SK-N-SH treated with all-trans-retinoic acid at 6 μM for 48 hours (cell line): ENCODE measurements around the gene SIRT7.

Experiments
- ATAC-seq: fragments of 200-7000 bp; cut with Tn5 transposase; 3 replicates; pipeline ENCODE4 v1.9.1; 2020; ENCODE audit warnings: mild to moderate bottlenecking, moderate library complexity
- BACH2 ChIP-seq: fragments of 250-450 bp; sonication (Bioruptor Pico); IDR thresholded peaks from 2 replicates; pipeline ENCODE4 v1.9.0; 2021; ENCODE audit warnings: mild to moderate bottlenecking, borderline replicate concordance
- CREB5 ChIP-seq: fragments of 250-450 bp; sonication (Bioruptor Pico); IDR thresholded peaks from 2 replicates; pipeline ENCODE4 v1.5.1; 2020; ENCODE audit warnings: low read depth, mild to moderate bottlenecking, moderate library complexity
- CSDC2 ChIP-seq: fragments of 250-450 bp; sonication (Bioruptor Pico); IDR thresholded peaks from 2 replicates; pipeline ENCODE4 v1.5.0; 2020; ENCODE audit warnings: mild to moderate bottlenecking, moderate library complexity
- GLIS3 ChIP-seq: fragments of 250-450 bp; sonication (Bioruptor Pico); IDR thresholded peaks from 2 replicates; pipeline ENCODE4 v1.5.0; 2020; ENCODE audit warnings: mild to moderate bottlenecking, moderate library complexity
- ISL1 ChIP-seq: fragments of 250-450 bp; sonication (Bioruptor Pico); IDR thresholded peaks from 2 replicates; pipeline ENCODE4 v2.1.2; 2022; ENCODE audit warnings: mild to moderate bottlenecking, moderate library complexity
- PPARA ChIP-seq: fragments of 250-450 bp; sonication (Bioruptor Pico); IDR thresholded peaks from 2 replicates; pipeline ENCODE4 v1.5.0; 2020; ENCODE audit warnings: mild to moderate bottlenecking, borderline replicate concordance
- RARB ChIP-seq: fragments of 250-450 bp; sonication (Bioruptor Pico); IDR thresholded peaks from 2 replicates; pipeline ENCODE4 v1.8.0; 2021; ENCODE audit warnings: mild to moderate bottlenecking, moderate library complexity
- SNAI2 ChIP-seq: fragments of 250-450 bp; sonication (Bioruptor Pico); IDR thresholded peaks from 2 replicates; pipeline ENCODE4 v1.5.0; 2020; ENCODE audit warnings: mild to moderate bottlenecking, moderate library complexity
- TCF4 ChIP-seq: fragments of 250-450 bp; sonication (Bioruptor Pico); IDR thresholded peaks from 2 replicates; pipeline ENCODE4 v1.8.0; 2021; ENCODE audit warnings: mild to moderate bottlenecking, moderate library complexity, borderline replicate concordance
- TOX ChIP-seq: fragments of 250-450 bp; sonication (Bioruptor Pico); IDR thresholded peaks from 2 replicates; pipeline ENCODE4 v1.8.0; 2021; ENCODE audit warnings: mild to moderate bottlenecking, moderate library complexity, borderline replicate concordance
- ZC3H10 ChIP-seq: fragments of 250-450 bp; sonication (Bioruptor Pico); IDR thresholded peaks from 2 replicates; pipeline ENCODE4 v1.5.1; 2021; ENCODE audit warnings: mild to moderate bottlenecking, moderate library complexity
- ZFP3 ChIP-seq: fragments of 250-450 bp; sonication (Bioruptor Pico); IDR thresholded peaks from 2 replicates; pipeline ENCODE4 v1.5.0; 2020; ENCODE audit warnings: mild to moderate bottlenecking, moderate library complexity
- ZFP30 ChIP-seq: fragments of 450-650 bp; formaldehyde crosslinking; IDR thresholded peaks from 2 replicates; pipeline ENCODE4 v1.5.0; 2022; ENCODE audit warnings: mild to moderate bottlenecking, moderate library complexity
- ZNF565 ChIP-seq: fragments of 450-650 bp; formaldehyde crosslinking; conservative IDR thresholded peaks from 2 replicates; pipeline ENCODE4 v1.5.0; 2020; ENCODE audit warnings: low read depth, mild to moderate bottlenecking, moderate library complexity
- ZNF70 ChIP-seq: fragments of 450-650 bp; formaldehyde crosslinking; IDR thresholded peaks from 2 replicates; pipeline ENCODE4 v1.5.0; 2020; ENCODE audit warnings: mild to moderate bottlenecking, moderate library complexity
- ZNF8 ChIP-seq: fragments of 450-650 bp; formaldehyde crosslinking; IDR thresholded peaks from 2 replicates; pipeline ENCODE4 v1.5.0; 2020; ENCODE audit warnings: mild to moderate bottlenecking, moderate library complexity
- TF ChIP-seq, protein P1 (sequence below): fragments of 250-450 bp; sonication (Bioruptor Pico); IDR thresholded peaks from 2 replicates; pipeline ENCODE4 v1.5.1; 2021; ENCODE audit warnings: mild to moderate bottlenecking, moderate library complexity
- TF ChIP-seq, protein P2 (sequence below): fragments of 250-450 bp; sonication (Bioruptor Pico); IDR thresholded peaks from 2 replicates; pipeline ENCODE4 v1.8.0; 2021; ENCODE audit warnings: low read depth, mild to moderate bottlenecking, moderate library complexity, borderline replicate concordance
- TF ChIP-seq, protein P3 (sequence below): fragments of 250-450 bp; sonication (Bioruptor Pico); IDR thresholded peaks from 2 replicates; pipeline ENCODE4 v1.8.0; 2020; ENCODE audit warnings: mild to moderate bottlenecking, moderate library complexity, borderline replicate concordance

The SIRT7 gene

DNA sequence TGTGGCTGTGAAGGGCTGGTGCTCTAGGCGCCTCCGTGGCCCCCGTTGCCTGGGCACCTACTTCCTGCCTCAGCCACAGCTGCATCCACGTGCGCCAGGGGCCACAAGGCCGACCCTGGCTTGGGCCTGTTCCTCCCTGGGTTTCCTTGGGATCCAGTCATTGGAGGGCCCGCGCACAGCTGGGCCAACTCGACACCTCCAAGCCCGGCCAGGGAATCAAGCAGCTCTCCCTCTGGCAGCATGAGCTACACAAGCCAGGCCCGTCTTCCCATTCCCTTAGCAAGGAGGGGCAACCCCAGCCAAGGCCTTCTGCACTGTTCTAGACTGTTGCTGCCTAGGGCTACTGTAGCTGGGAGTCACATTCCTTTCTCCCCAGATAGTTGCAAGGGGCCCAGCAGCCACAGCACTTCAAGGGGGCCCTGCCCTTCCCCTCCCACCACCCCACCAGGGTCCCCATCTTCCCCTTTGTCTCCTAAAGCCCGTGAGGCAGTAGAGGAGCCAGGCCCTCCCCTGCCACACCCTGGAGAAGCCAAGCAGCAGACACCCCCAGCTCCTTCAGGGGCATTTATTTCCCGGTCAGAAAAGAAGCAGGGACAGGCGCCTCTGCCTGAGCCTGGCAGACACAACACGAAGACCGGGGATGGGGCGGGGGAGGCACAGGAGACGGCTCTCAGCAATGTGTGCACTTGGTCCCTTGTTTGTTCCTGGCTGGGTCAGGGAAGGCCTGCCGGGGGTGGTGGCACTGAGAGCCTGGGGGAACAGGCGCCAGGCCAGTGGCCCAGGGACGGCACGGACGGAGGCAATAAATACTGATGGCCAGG lies 50.6 kb downstream of the SIRT7 start (continued):
- TF ChIP-seq ZNF565 (peak; percentile 75; the same call in 1 of the 2 replicates), PPARA (CRISPR knock-in tag) (0 out of 2 replicates have a peak, but pooled peaks have one; percentile 24), TCF4 (no peak)
- TF ChIP-seq, all 23 proteins: peak for 10

- peak; percentile 2 for ATAC-seq
- TF ChIP-seq GLIS3 (peak; percentile 33; the same call in 1 of the 2 replicates), ZFP30 (CRISPR knock-in tag) (0 out of 2 replicates have a peak, but pooled peaks have one; percentile 35), RARB (CRISPR knock-in tag) (0 out of 2 replicates have a peak, but pooled peaks have one; percentile 10), ZNF70 (CRISPR knock-in tag) (no peak), CSDC2 (CRISPR knock-in tag) (no peak; the same call in none of the 2 replicates)
- TF ChIP-seq, protein P1, sequence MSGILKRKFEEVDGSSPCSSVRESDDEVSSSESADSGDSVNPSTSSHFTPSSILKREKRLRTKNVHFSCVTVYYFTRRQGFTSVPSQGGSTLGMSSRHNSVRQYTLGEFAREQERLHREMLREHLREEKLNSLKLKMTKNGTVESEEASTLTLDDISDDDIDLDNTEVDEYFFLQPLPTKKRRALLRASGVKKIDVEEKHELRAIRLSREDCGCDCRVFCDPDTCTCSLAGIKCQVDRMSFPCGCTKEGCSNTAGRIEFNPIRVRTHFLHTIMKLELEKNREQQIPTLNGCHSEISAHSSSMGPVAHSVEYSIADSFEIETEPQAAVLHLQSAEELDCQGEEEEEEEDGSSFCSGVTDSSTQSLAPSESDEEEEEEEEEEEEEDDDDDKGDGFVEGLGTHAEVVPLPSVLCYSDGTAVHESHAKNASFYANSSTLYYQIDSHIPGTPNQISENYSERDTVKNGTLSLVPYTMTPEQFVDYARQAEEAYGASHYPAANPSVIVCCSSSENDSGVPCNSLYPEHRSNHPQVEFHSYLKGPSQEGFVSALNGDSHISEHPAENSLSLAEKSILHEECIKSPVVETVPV (CRISPR knock-in tag) = peak; percentile 4; the same call in 1 of the 2 replicates
These were observed 51.4 kb downstream of the SIRT7 start for GRCh38 chr17:81866440-81867169.

- no peak for TF ChIP-seq PPARA (CRISPR knock-in tag)
- TF ChIP-seq RARB (CRISPR knock-in tag) = 0 out of 2 replicates have a peak, but pooled peaks have one; percentile 66
- no peak for TF ChIP-seq CREB5 (CRISPR knock-in tag)
- TF ChIP-seq, protein P1 (CRISPR knock-in tag) = peak; percentile 62; the same call in 1 of the 2 replicates
- TF ChIP-seq ZFP3 (CRISPR knock-in tag) = no peak
- peak; percentile 1 for ATAC-seq
These were observed 52.1 kb downstream of the SIRT7 start for GRCh38 chr17:81865733-81866439.

DNA sequence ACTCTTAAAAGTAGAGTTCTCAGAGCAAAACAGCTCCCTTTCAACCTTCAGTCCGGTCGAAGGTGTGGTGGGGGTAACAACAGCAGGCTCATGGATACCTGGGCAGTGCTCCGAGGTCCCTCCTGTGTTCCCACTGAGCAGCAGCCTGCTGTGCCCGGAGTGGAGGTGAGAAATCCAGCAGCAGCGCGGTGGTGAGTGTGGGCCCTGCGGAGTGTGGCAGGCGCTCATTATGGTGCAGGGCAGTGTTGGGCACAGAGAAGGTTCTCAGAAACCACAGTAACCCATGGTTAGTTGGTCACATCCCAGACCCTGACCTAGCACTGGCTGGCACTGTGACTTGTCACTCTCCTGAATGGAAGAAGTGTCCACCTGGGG lies 52.6 kb downstream of the SIRT7 start:
- no peak for ATAC-seq
- TF ChIP-seq ZNF565 (no peak), ZNF70 (CRISPR knock-in tag) (no peak), ZNF8 (CRISPR knock-in tag) (no peak)
- TF ChIP-seq, all 23 proteins: peak for 0

DNA sequence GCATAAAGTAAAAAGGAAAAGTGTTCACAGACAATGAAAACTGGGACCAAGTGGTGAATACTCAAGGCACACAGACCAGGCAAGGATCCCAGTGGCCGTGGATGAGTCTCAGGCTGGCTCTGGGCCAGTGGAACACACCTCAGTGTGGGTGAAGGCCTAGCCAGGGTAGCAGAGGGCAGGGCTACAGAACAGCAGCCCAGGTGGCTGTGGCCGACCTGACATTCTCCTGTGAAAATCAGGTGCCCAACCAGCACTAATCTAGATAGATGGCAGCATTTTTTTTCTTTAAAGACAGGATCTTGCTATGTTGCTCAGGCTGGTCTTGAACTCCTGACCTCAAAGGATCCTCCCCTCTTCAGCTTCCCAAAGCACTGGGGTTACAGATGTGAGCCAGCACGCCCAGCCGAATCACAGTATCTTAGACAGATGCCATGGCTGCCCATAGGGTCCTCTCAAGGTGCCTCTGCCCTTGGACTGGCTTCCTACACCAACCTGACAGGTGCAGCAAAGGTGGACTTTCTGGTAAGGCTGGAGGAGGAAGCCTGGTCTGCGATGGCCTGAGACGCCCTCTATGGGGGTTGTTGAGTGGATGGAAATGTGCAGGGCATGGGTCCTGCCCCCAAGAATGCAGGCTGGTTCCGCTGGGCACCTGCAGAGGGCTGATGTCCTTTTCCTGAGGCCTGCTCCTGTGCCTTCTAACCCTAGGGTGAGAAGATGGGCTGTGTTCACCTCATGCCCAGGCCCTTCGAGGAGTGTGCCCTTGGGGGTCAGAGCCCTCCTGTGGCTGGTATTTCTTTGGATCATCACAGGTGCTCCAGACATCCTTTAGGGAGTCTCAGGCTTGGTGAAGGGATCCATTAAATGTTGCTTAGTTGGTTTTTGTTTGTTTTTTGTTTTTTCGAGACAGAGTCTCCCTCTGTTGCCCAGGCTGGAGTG lies 53.9 kb downstream of the SIRT7 start:
- TF ChIP-seq ZFP30 (CRISPR knock-in tag) (no peak), TOX (no peak), ZFP3 (CRISPR knock-in tag) (no peak), SNAI2 (CRISPR knock-in tag) (no peak), PPARA (CRISPR knock-in tag) (no peak), TCF4 (no peak), ISL1 (no peak), CSDC2 (CRISPR knock-in tag) (no peak), ZC3H10 (CRISPR knock-in tag) (no peak), BACH2 (CRISPR knock-in tag) (no peak)
- TF ChIP-seq, protein P1 (CRISPR knock-in tag) = no peak
- TF ChIP-seq, protein P2, sequence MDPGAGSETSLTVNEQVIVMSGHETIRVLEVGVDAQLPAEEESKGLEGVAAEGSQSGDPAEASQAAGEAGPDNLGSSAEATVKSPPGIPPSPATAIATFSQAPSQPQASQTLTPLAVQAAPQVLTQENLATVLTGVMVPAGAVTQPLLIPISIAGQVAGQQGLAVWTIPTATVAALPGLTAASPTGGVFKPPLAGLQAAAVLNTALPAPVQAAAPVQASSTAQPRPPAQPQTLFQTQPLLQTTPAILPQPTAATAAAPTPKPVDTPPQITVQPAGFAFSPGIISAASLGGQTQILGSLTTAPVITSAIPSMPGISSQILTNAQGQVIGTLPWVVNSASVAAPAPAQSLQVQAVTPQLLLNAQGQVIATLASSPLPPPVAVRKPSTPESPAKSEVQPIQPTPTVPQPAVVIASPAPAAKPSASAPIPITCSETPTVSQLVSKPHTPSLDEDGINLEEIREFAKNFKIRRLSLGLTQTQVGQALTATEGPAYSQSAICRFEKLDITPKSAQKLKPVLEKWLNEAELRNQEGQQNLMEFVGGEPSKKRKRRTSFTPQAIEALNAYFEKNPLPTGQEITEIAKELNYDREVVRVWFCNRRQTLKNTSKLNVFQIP (CRISPR knock-in tag) = no peak
- TF ChIP-seq, protein P3, sequence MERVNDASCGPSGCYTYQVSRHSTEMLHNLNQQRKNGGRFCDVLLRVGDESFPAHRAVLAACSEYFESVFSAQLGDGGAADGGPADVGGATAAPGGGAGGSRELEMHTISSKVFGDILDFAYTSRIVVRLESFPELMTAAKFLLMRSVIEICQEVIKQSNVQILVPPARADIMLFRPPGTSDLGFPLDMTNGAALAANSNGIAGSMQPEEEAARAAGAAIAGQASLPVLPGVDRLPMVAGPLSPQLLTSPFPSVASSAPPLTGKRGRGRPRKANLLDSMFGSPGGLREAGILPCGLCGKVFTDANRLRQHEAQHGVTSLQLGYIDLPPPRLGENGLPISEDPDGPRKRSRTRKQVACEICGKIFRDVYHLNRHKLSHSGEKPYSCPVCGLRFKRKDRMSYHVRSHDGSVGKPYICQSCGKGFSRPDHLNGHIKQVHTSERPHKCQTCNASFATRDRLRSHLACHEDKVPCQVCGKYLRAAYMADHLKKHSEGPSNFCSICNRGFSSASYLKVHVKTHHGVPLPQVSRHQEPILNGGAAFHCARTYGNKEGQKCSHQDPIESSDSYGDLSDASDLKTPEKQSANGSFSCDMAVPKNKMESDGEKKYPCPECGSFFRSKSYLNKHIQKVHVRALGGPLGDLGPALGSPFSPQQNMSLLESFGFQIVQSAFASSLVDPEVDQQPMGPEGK (CRISPR knock-in tag) = no peak

More for the DNA sequence above, 53.9 kb downstream of the SIRT7 start:
- ATAC-seq = no peak
